Vagina (tissue), 2 donors: ENCODE measurements around the gene DNMBP.

Experiments
- POLR2A ChIP-seq, 2 donors: fragments of 450-650 bp; IDR thresholded peaks; one replicate each; pipeline ENCODE4 v1.6.1; 2017; ENCODE audit warnings: antibody characterized with exemption in 2 of 2, mild to moderate bottlenecking in 2 of 2, moderate library complexity in 2 of 2
- POLR2AphosphoS5 ChIP-seq, 2 donors: sonication (generic); formaldehyde crosslinking; IDR thresholded peaks; one replicate each; pipeline ENCODE4 v1.9.0; 2017; ENCODE audit warnings: antibody characterized with exemption in 2 of 2, mild to moderate bottlenecking in 2 of 2, low read depth in 1 of 2; ENCODE audit not compliant: insufficient read depth in 1 of 2
- TF ChIP-seq, protein P1 (sequence below), 3 experiments: fragments of 450-650 bp in 2 of 3; fragments of 200-600 bp in 1 of 3; sonication (generic) in 1 of 3; IDR thresholded peaks; one replicate each; pipeline ENCODE4 v1.5.1; 2017 to 2019; ENCODE audit warnings: antibody characterized with exemption in 3 of 3, mild to moderate bottlenecking in 2 of 3, moderate library complexity in 2 of 3

DNA sequence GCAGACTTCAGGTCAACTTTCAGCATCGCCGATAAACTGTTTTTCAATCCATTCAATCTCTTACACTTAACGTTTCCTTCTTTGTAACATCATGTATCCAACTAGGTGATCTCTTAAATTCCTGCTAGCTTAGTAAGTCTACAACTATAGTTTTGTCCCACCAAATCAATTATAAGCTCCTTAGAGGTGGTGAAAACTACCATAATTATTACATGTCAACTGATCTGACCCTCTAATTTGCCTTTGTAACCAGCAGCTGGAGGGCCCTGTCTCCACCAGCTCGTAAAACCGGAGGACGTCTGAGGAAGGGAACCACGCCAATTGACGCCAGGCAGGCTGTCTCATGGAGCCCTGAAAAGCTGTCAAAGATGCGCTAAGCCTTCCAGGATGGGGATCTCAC, 113.9 kb downstream of the DNMBP start:
- TF ChIP-seq, protein P1, sequence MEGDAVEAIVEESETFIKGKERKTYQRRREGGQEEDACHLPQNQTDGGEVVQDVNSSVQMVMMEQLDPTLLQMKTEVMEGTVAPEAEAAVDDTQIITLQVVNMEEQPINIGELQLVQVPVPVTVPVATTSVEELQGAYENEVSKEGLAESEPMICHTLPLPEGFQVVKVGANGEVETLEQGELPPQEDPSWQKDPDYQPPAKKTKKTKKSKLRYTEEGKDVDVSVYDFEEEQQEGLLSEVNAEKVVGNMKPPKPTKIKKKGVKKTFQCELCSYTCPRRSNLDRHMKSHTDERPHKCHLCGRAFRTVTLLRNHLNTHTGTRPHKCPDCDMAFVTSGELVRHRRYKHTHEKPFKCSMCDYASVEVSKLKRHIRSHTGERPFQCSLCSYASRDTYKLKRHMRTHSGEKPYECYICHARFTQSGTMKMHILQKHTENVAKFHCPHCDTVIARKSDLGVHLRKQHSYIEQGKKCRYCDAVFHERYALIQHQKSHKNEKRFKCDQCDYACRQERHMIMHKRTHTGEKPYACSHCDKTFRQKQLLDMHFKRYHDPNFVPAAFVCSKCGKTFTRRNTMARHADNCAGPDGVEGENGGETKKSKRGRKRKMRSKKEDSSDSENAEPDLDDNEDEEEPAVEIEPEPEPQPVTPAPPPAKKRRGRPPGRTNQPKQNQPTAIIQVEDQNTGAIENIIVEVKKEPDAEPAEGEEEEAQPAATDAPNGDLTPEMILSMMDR (IDR thresholded peaks at IDR 0.05), result no peak
- TF ChIP-seq POLR2A (IDR thresholded peaks at IDR 0.05) (no peak), POLR2AphosphoS5 (IDR thresholded peaks at IDR 0.05; ENCODE audit: insufficient read depth in 1 of 2, low read depth in 1 of 2) (no peak)
